SK-N-SH (cell line): ENCODE results near the gene PARVA. TPM values are rescaled to one million over a fixed set of nuclear protein-coding genes. Genes with fewer than 3 reads are reported as not detected.

ENCODE experiments used
- CTCF ChIA-PET: fragments of 300-600, 350-600 bp; formaldehyde crosslinking; extraction: SDS; loops from one replicate; lab custom pipeline; 2021; lab: Yijun Ruan, JAX
- POLR2A ChIA-PET: fragments of 350-600 bp; sonication (Branson Sonifier 250); formaldehyde crosslinking; extraction: SDS; loops from one replicate; lab custom pipeline; 2020; ENCODE audit warnings: antibody characterized with exemption, inconsistent platforms; lab: Yijun Ruan, JAX
- DNase-seq: peaks from one replicate; pipeline ENCODE4 v3.0.0; 2012
- H2AFZ ChIP-seq: fragments of 200-600 bp; sonication (generic); 2 replicates; pipeline ENCODE4 v1.8.1; 2016; ENCODE audit warnings: antibody characterized with exemption, mild to moderate bottlenecking, low read depth
- H3F3A ChIP-seq: fragments of 200-600 bp; sonication (generic); replicated peaks from 2 replicates; pipeline ENCODE3; 2016; ENCODE audit warnings: antibody characterized with exemption, mild to moderate bottlenecking; ENCODE audit not compliant: insufficient read depth
- H3K27ac ChIP-seq, 2 experiments: fragments of 200-500 bp in 1 of 2; fragments of 200-600 bp in 1 of 2; sonication (Bioruptor generic) in 1 of 2; sonication (generic), shearing (Covaris generic) in 1 of 2; 2 replicates each; pipeline versions ENCODE4 v1.5.1 to v1.6.1; 2014 to 2016; ENCODE audit warnings: low read depth in 2 of 2, inconsistent platforms in 1 of 2, low read length in 1 of 2, mild to moderate bottlenecking in 1 of 2, mixed read lengths in 1 of 2
- H3K27me3 ChIP-seq: fragments of 200-600 bp; sonication (generic), shearing (Covaris generic); 2 replicates; pipeline ENCODE4 v1.6.1; 2016; ENCODE audit warnings: mixed run types; ENCODE audit not compliant: insufficient read depth
- H3K36me3 ChIP-seq, 2 experiments: fragments of 200-500 bp in 1 of 2; fragments of 200-600 bp in 1 of 2; sonication (Bioruptor generic) in 1 of 2; sonication (generic) in 1 of 2; replicated peaks in 1 of 2; 2 replicates each; pipeline versions ENCODE3 to v1.5.1; 2014 to 2016; ENCODE audit warnings: low read length in 1 of 2, mild to moderate bottlenecking in 1 of 2; ENCODE audit not compliant: insufficient read depth in 2 of 2, control insufficient read depth in 1 of 2
- H3K4me1 ChIP-seq, 2 experiments: fragments of 200-500 bp in 1 of 2; fragments of 200-600 bp in 1 of 2; sonication (Bioruptor generic) in 1 of 2; sonication (generic), shearing (Covaris generic) in 1 of 2; 2 replicates each; pipeline versions ENCODE4 v1.5.1 to v1.6.1; 2014 to 2016; ENCODE audit warnings: low read depth in 1 of 2, low read length in 1 of 2, mixed run types in 1 of 2; ENCODE audit not compliant: insufficient read depth in 2 of 2, control insufficient read depth in 1 of 2
- H3K4me2 ChIP-seq: fragments of 200-600 bp; sonication (generic), shearing (Covaris generic); 2 replicates; pipeline ENCODE4 v1.6.1; 2017; ENCODE audit warnings: mixed run types
- H3K4me3 ChIP-seq, 2 experiments: fragments of 200-500 bp in 1 of 2; fragments of 200-600 bp in 1 of 2; sonication (Bioruptor generic) in 1 of 2; sonication (generic), shearing (Covaris generic) in 1 of 2; 2 replicates each; pipeline versions ENCODE4 v1.5.1 to v1.8.1; 2014 to 2016; ENCODE audit warnings: low read depth in 2 of 2, inconsistent platforms in 1 of 2, low read length in 1 of 2, mild to moderate bottlenecking in 1 of 2, mixed read lengths in 1 of 2, moderate library complexity in 1 of 2
- H3K79me2 ChIP-seq: fragments of 200-600 bp; sonication (generic); 2 replicates; pipeline ENCODE4 v1.8.1; 2017; ENCODE audit warnings: mild to moderate bottlenecking; ENCODE audit not compliant: insufficient read depth
- H3K9ac ChIP-seq: fragments of 200-600 bp; sonication (generic); 2 replicates; pipeline ENCODE4 v1.6.1; 2017; ENCODE audit warnings: mixed run types
- H3K9me2 ChIP-seq: fragments of 200-600 bp; sonication (generic); 2 replicates; pipeline ENCODE4 v1.6.1; 2017; ENCODE audit warnings: mixed run types
- H3K9me3 ChIP-seq: fragments of 200-600 bp; sonication (generic); 2 replicates; pipeline ENCODE4 v1.6.1; 2017; ENCODE audit warnings: mixed run types, mild to moderate bottlenecking, moderate library complexity
- H4K20me1 ChIP-seq: fragments of 200-600 bp; sonication (generic); 2 replicates; pipeline ENCODE4 v1.6.1; 2017; ENCODE audit warnings: mild to moderate bottlenecking, mixed run types; ENCODE audit not compliant: insufficient read depth
- CTCF ChIP-seq: fragments of 200-600 bp; sonication (generic); IDR thresholded peaks from 2 replicates; pipeline ENCODE4 v1.6.1; 2017; ENCODE audit warnings: antibody characterized with exemption, mild to moderate bottlenecking, moderate library complexity
- EP300 ChIP-seq, 2 experiments: IDR thresholded peaks; 2 replicates each; pipeline versions ENCODE4 v1.4.0 to v1.6.1; 2012; ENCODE audit warnings: borderline replicate concordance in 1 of 2, low read depth in 1 of 2, low read length in 1 of 2
- GABPA ChIP-seq: IDR thresholded peaks from 2 replicates; pipeline ENCODE4 v1.4.0; 2012; ENCODE audit warnings: low read depth, mild to moderate bottlenecking
- GATA2 ChIP-seq: sonication (generic); formaldehyde crosslinking; IDR thresholded peaks from 2 replicates; pipeline ENCODE4 v1.5.0; 2020; ENCODE audit warnings: mild to moderate bottlenecking, missing genetic modification reagents
- JUND ChIP-seq: IDR thresholded peaks from 2 replicates; pipeline ENCODE4 v1.4.0; 2012
- MAX ChIP-seq: IDR thresholded peaks from 2 replicates; pipeline ENCODE4 v1.4.0; 2012; ENCODE audit warnings: low read depth
- MXI1 ChIP-seq: IDR thresholded peaks from 2 replicates; pipeline ENCODE4 v1.6.1; 2012; ENCODE audit warnings: mild to moderate bottlenecking, low read depth, low read length, improper control_type of control experiment
- NRF1 ChIP-seq: IDR thresholded peaks from 2 replicates; pipeline ENCODE4 v1.6.1; 2012; ENCODE audit warnings: low read depth, mild to moderate bottlenecking, low read length
- PBX3 ChIP-seq: IDR thresholded peaks from 2 replicates; pipeline ENCODE4; 2012
- POLR2AphosphoS5 ChIP-seq: IDR thresholded peaks from 2 replicates; pipeline ENCODE4 v1.6.1; 2012; ENCODE audit warnings: low read depth, low read length
- RAD21 ChIP-seq: IDR thresholded peaks from 2 replicates; pipeline ENCODE4 v1.6.1; 2012; ENCODE audit warnings: mild to moderate bottlenecking, low read length
- RCOR1 ChIP-seq: fragments of 150-350 bp; IDR thresholded peaks from 2 replicates; pipeline ENCODE4 v1.6.1; 2017; ENCODE audit warnings: antibody characterized with exemption, low read length
- SIN3A ChIP-seq: IDR thresholded peaks from 2 replicates; pipeline ENCODE4 v1.6.1; 2012; ENCODE audit warnings: low read depth, mild to moderate bottlenecking, low read length, moderate library complexity, borderline replicate concordance
- TAF1 ChIP-seq: IDR thresholded peaks from 2 replicates; pipeline ENCODE4 v1.6.1; 2012; ENCODE audit warnings: low read depth, mild to moderate bottlenecking, low read length, moderate library complexity, borderline replicate concordance
- TCF12 ChIP-seq: IDR thresholded peaks from 2 replicates; pipeline ENCODE4 v1.4.0; 2012
- TEAD4 ChIP-seq: IDR thresholded peaks from 2 replicates; pipeline ENCODE4 v1.4.0; 2012; ENCODE audit warnings: mild to moderate bottlenecking, borderline replicate concordance; ENCODE audit not compliant: insufficient read depth
- USF1 ChIP-seq: IDR thresholded peaks from 2 replicates; pipeline ENCODE4 v1.4.0; 2012; ENCODE audit warnings: low read depth, borderline replicate concordance
- YY1 ChIP-seq: IDR thresholded peaks from 2 replicates; pipeline ENCODE4 v1.4.0; 2012; ENCODE audit warnings: low read depth, mild to moderate bottlenecking
- WGBS: methylation state at CpG from one replicate; pipeline ENCODE4 v1.1.6; 2017; ENCODE audit warnings: low lambda C conversion rate; 5-methylcytosine and 5-hydroxymethylcytosine counted together
- polyA plus RNA-seq, 3 experiments: library from polyadenylated mRNA; depleted of rRNA; stranded (reverse); fragments of >200 nt; gene quantifications; 2 replicates each; pipeline ENCODE4 v1.2.3, GENCODE V29; 2012

Gene PARVA
- polyA plus RNA-seq, 1 of the 3 experiments (the other 2 are of a cell fraction) = 27.6 TPM

GRCh38 chr11:12382451-12382850, 5.1 kb downstream of the PARVA start:
- H3K4me1 ChIP-seq = peaks cover 2 to 17% of the 10 kb centered on the region in 2 experiments; a peak in 3 of 4 replicates
- no peak overlapping the region for H3K4me2 ChIP-seq
- DNase-seq = no peak
- no peak for TF ChIP-seq EP300 (IDR thresholded peaks at IDR 0.05; ENCODE audit: borderline replicate concordance in 1 of 2, low read depth in 1 of 2, low read length in 1 of 2)
- no peak for TF ChIP-seq RAD21
- no peak for TF ChIP-seq GATA2 (CRISPR knock-in tag)
- no peak for TF ChIP-seq TCF12
- TF ChIP-seq USF1 = no peak
- TF ChIP-seq PBX3 = no peak
- TF ChIP-seq TAF1 = no peak
- TF ChIP-seq TEAD4 = no peak
- TF ChIP-seq CTCF = no peak
- TF ChIP-seq POLR2AphosphoS5 = no peak
- no peak for TF ChIP-seq JUND
- TF ChIP-seq MXI1 = no peak
- TF ChIP-seq SIN3A = no peak
- no peak for TF ChIP-seq YY1
- no peak for TF ChIP-seq NRF1
- no peak for TF ChIP-seq MAX
- no peak for TF ChIP-seq GABPA
- TF ChIP-seq RCOR1 = no peak
- POLR2A ChIA-PET = no interaction called here
- H2AFZ ChIP-seq = no peak overlapping the region
- peaks cover 94% of the 10 kb centered on the region for H3K79me2 ChIP-seq
- H3K27me3 ChIP-seq = no peaks in the 10 kb centered on the region
- peaks cover 25% of the 10 kb centered on the region for H4K20me1 ChIP-seq
- no peaks in the 10 kb centered on the region for H3K9me2 ChIP-seq
- no peaks in the 10 kb centered on the region for H3K9me3 ChIP-seq
- WGBS = 100% methylated on average over 1 of the region's 1 CpG
- CTCF ChIA-PET = no interaction called here
- peaks cover 6 to 27% of the 10 kb centered on the region in 2 experiments for H3K36me3 ChIP-seq
- H3K27ac ChIP-seq = no peak overlapping the region
- no peak overlapping the region for H3K9ac ChIP-seq
- H3K4me3 ChIP-seq = no peak overlapping the region
- H3F3A ChIP-seq = peaks cover 3% of the 10 kb centered on the region
